ENCODE measurements around the gene ELF2.
"Not testable (repeated sequence)": the region's sequence is repeated elsewhere in the genome, so short reads cannot be mapped to it uniquely, and the experiment has no call there.

Gene ELF2

GRCh38 chr4:139021071-139021470, 155.9 kb downstream of the ELF2 start:
- not testable (repeated sequence) for DNase-seq (ENCODE audit: low read depth in 2 of 2)

DNA sequence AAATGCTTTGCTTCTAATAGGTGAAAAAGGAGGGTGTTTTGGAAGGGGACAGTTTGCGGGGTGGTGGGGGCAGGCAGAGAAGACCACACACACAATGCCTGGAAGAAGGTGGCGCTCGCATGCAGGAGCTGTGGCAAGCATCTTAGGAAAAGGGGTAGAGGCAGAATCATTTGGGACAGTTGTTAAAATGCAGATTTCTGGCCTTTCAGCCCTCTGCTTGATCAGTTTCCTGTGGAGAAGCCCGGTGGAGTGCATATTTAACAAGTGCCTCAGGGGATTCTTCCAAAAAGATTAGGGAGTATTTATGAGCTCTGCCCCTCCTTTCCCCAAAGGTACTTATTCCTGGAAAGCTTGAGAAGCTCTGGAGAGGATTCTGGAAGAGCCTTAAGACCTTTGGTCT, 156.6 kb downstream of the ELF2 start:
- DNase-seq (ENCODE audit: low read depth in 2 of 2), result no peak

DNA sequence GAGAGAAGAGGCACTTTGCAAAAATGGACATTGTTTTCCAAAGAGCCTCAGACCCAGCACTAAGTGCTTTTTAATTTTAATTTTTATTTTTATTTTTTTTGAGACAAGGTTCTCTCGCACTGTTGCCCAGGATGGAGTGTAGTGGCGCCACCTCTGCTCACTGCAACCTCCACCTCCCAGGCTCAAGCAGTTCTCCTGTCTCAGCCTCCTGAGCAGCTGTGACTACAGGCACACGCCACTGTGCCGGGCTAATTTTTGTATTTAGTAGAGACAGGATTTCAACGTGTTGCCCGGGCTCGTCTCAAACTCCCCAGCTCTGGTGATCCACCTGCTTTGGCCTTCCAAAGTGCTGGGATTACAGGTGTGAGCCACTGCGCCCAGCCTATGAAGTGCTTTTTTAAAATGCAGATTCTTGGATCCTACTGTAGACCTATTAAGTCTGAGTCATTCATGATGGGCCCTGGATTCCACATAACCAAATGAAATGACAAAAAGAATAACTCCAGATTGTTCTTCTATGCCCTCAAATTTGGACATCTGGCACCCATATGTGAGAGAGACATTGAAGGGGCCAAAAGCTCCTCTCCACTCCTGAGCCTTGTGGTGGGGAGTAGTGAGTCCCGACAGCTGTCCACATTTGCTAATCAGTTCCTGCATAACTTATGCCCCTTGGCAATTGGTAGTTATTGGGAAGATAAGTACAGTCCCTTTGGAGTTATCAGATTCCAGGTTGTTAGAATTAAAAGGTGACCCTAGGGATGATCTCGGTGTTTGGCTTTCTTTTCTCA, 157.9 kb downstream of the ELF2 start:
- DNase-seq (ENCODE audit: low read depth in 2 of 2), result no peak

- DNase-seq (ENCODE audit: low read depth in 2 of 2), result no peak
Measured at GRCh38 chr4:139018501-139018900, 158.5 kb downstream of the ELF2 start.

DNA sequence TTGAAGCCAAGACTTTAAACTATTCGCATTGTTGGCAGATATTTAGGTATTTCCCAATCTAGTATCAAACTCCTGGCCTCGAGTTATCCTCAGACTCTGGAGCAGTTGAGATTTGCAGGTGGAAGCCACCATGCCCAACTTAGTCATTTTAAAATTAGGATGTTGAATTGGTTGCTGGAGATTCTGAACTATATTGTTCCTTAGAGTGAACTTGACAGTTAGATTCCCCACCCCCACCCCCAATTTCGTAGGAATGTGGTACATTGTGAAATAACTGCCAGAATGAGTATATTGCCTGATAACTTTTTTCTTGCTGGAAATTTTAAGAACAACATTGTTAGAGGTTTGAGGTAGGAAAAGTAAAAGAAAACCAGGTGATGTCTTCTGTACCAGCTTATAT, 159.2 kb downstream of the ELF2 start:
- no peak for DNase-seq (ENCODE audit: low read depth in 2 of 2)

GRCh38 chr4:139015948-139016471, 161.0 kb downstream of the ELF2 start:
- DNase-seq (ENCODE audit: low read depth in 2 of 2), result peak; percentile 25 to 31

GRCh38 chr4:139015269-139015947, 161.6 kb downstream of the ELF2 start, which contains the start of gene NOCT:
NOCT (plus strand) TSS chr4:139015781; CDS start chr4:139015982, 201 bp downstream.
- peak; percentile 94 for DNase-seq (ENCODE audit: low read depth in 2 of 2)

DNA sequence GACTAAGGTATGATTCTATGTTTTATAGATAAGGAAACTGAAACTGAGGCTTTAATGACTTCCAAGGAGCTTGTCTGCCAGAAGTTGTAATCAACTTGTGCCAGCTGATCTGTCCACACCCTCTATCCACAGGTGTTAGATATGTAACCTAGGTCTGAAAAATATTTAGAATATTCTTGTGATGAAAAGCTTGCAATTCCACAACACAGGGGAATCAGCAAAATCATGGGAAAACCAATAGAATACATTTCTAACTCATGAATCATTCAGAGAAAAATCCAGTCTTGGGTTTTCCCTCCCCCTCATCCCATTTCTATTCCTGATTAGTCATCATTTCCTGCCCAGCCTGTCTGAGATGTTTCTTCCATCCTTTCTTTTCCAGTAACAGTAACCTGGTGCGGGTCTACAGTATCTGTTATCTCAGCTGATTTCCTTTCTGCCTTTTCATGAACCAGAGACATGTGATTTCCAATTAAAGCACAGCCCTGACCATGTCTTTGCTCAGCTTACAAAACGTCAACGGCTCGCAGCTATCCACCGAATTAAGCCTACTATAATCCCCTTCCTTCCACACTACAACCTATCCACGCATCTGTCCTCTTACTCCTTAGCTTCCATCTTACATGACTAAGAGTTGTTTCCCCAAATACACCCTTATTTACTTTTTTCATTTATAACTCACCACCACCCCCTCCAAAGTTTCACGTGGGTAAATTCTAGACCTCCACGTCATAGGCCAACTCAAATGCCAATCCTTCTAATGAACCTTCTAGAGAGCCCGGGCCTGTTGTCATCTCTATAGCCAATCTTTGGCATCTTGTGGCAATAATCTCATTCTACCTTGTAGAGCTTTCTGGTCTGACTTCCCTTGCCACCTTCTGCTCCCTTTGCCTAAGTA, 162.4 kb downstream of the ELF2 start:
- no peak for DNase-seq (ENCODE audit: low read depth in 2 of 2)

DNA sequence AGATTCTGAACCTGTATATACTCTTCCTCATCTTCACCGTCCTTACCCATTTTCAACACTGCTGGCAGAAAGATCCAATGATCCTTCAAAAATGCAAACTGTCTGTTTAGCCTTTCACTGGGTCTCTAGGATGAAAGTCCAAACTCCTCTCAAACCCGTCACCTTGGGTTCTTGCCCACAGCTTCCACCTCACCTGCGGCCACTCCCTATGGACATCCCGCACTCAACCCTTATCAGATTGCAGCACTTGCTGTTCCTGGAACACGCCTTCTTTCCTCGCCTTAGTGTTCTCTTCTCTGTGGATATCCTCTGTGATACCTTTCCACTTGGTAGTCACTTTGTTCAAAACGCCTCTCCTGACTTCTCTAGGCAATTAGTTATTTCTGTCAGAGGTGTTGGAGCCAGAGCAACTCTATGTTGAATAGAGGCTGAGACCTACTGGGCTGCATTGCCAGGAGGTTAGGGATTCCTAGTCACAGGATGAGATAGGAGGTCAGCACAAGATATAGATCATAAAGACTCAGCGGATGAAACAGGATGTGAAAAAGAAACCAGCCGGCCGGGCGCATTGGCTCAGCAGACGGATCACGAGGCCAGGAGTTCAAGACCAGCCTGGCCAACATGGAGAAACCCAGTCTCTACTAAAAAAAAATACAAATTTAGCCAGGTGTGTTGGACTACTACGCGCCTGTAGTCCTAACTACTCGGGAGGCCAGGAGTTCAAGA, 165.6 kb downstream of the ELF2 start:
- DNase-seq (ENCODE audit: low read depth in 2 of 2), result no peak

GRCh38 chr4:139009702-139010101, 167.3 kb downstream of the ELF2 start:
- no peak for DNase-seq (ENCODE audit: low read depth in 2 of 2)

DNA sequence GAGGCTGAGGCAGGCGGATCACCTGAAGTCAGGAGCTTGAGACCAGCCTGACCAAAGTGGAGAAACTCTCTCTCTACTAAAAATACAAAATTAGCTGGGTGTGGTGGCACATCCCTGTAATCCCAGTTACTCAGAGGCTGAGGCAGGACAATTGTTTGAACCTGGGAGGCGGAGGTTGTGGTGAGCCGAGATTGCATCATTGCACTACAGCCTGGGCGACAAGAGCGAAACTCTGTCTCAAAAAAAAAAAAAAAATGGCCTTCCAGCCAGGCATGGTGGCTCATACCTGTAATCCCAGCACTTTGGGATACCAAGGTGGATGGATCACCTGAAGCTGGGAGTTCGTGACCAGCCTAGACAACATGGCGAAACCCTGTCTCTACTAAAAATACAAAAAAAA, 168.7 kb downstream of the ELF2 start:
- not testable (repeated sequence) for DNase-seq (ENCODE audit: low read depth in 2 of 2)

DNA sequence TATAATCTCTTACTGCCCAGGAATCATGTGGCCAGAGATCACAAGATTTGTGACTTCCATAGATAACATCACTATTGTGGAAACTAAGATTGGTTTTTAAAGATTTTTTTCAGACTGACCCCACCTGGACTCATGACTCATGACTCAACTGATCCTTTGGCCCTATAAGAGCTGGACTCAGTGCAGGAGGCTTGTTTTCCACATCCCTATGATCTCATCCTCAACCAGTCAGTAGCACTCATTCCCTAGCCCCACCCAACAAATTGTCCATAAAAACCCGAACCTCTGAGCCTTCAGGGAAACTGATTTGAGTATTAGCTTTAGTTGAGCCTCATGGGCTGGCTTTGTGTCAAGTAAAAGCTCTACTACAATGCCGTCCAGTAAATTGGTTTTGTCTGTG, 169.4 kb downstream of the ELF2 start:
- no peak for DNase-seq (ENCODE audit: low read depth in 2 of 2)
